Measurements from ENCODE around the gene FOXQ1.

Gene FOXQ1

DNA sequence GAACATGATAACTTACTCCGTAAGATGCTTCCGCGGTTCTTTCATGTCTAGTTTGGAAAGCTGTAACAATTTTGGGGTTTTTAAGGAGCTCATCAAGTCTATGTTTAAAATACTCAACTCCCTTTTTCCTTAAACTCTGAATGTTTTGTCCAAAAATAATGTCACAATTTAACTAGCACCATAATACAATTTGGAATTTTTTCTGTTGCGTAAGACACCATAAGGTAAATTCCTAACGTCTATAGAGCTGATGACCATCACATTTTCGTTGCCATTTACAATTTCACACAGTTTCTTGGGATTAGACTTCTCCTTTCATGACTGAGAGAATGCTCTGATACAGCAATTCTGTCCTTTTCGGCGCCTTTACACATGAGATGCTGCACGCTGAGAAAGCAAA, 50.7 kb downstream of the FOXQ1 start:
- no peak for DNase-seq
- H3K9me3 ChIP-seq (ENCODE audit: severe bottlenecking) = peaks cover 4% of the 10 kb centered on the region

DNA sequence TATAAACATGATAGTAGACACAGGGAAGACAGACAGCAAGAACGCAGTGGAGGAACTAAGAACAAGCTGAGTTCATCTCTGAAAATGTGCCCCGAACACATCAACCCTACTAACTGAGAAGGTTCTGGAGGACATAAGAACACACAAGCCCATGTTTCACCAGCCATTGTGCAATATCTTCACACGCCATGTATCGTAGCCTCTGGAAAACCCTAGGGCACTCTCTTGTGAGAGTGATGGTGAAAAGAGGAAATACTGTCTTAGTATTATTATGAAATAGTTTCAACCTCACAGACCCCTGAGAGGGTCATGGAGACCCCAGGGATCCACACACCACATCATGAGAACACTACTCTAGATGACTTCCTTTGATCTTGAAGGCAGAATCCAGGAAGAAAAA, 51.4 kb downstream of the FOXQ1 start:
- Histone ChIP-seq H3K9me3 (ENCODE audit: severe bottlenecking) (peaks cover 4% of the 10 kb centered on the region), H3K36me3 (no peaks in the 10 kb centered on the region), H3K27ac (no peak overlapping the region), H3K27me3 (ENCODE audit: insufficient read depth, low read depth, severe bottlenecking) (peaks cover 37% of the 10 kb centered on the region), H3K4me3 (ENCODE audit: low read depth, low read length) (no peak overlapping the region)
- TF ChIP-seq, protein P1, sequence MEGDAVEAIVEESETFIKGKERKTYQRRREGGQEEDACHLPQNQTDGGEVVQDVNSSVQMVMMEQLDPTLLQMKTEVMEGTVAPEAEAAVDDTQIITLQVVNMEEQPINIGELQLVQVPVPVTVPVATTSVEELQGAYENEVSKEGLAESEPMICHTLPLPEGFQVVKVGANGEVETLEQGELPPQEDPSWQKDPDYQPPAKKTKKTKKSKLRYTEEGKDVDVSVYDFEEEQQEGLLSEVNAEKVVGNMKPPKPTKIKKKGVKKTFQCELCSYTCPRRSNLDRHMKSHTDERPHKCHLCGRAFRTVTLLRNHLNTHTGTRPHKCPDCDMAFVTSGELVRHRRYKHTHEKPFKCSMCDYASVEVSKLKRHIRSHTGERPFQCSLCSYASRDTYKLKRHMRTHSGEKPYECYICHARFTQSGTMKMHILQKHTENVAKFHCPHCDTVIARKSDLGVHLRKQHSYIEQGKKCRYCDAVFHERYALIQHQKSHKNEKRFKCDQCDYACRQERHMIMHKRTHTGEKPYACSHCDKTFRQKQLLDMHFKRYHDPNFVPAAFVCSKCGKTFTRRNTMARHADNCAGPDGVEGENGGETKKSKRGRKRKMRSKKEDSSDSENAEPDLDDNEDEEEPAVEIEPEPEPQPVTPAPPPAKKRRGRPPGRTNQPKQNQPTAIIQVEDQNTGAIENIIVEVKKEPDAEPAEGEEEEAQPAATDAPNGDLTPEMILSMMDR (IDR thresholded peaks at IDR 0.05; ENCODE audit: low read depth, low read length) = no peak
- no peak for DNase-seq

More for the DNA sequence above, 50.7 kb downstream of the FOXQ1 start:
- Histone ChIP-seq H3K36me3 (no peaks in the 10 kb centered on the region), H3K4me3 (ENCODE audit: low read depth, low read length) (no peak overlapping the region), H3K27me3 (ENCODE audit: insufficient read depth, low read depth, severe bottlenecking) (peaks cover 31% of the 10 kb centered on the region), H3K27ac (no peak overlapping the region)
- TF ChIP-seq, protein P1 (IDR thresholded peaks at IDR 0.05; ENCODE audit: low read depth, low read length) = no peak

DNA sequence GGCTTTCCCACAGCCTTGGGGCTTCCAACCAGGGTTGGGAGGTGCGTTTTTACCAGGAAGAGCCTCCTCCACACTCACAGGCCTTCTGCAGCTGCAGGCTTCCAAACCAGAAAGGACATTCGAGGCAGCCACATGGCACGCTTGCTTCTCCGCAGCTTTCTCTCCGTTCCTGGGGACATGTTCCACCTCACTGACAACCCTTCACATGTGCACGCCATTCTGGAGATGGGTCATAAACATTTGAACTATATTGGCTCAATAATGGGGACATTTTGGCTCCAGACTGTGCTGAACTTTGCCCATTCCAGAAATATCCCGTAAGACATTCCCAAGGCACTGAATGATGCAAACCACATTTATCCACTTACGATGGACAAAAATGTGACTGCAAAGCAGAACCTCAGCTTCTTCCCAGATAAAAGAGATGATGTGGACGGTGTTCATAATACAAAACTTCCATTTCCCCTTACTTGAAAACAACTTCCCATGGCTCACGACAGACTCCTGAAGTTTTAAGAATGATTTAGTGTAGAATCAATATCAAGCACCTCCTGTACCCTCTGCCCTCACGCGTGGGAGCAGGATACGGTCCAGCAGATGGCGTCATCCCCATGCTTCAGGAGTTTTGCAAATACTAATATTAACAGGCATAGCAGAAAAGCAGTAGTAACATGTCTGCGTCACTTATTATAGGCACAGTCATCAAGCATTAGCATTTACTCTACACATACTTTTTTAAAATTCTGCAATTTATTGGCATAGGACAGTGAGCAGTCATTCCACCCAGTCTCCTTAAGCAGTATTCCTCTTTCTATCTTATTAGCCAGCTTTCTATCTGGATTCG, 52.1 kb downstream of the FOXQ1 start:
- H3K27me3 ChIP-seq (ENCODE audit: insufficient read depth, low read depth, severe bottlenecking) = peaks cover 44% of the 10 kb centered on the region
- H3K9me3 ChIP-seq (ENCODE audit: severe bottlenecking) = peaks cover 4% of the 10 kb centered on the region
- H3K27ac ChIP-seq = no peak overlapping the region

More for the DNA sequence above, 52.1 kb downstream of the FOXQ1 start:
- peak; percentile 63 for DNase-seq
- TF ChIP-seq, protein P1 (IDR thresholded peaks at IDR 0.05; ENCODE audit: low read depth, low read length) = peak; percentile 65
- Histone ChIP-seq H3K36me3 (no peaks in the 10 kb centered on the region), H3K4me3 (ENCODE audit: low read depth, low read length) (no peak overlapping the region)

All from WERI-Rb-1 (cell line).